Chondrocyte (in vitro differentiated cells): Measurements from ENCODE around the gene SIL1. TPM values are rescaled to one million over a fixed set of nuclear protein-coding genes. Genes with fewer than 3 reads are reported as not detected.
A peak's percentile ranks its signal among the peaks of the same experiment; 100 is the strongest.

Experiments
- DNase-seq: peaks from one replicate; pipeline ENCODE4 v3.0.0; 2021; ENCODE audit warnings: mixed read lengths, low spot score
- H3K27ac Mint-ChIP-seq: one replicate; pipeline ENCODE4 v1.8.0; 2021; ENCODE audit warnings: mild to moderate bottlenecking, moderate library complexity, mixed read lengths; ENCODE audit not compliant: unreplicated experiment
- H3K27me3 Mint-ChIP-seq: 2 replicates; pipeline ENCODE4 v1.8.0; 2021; ENCODE audit warnings: low read depth, mixed read lengths
- H3K36me3 Mint-ChIP-seq: 2 replicates; pipeline ENCODE4 v1.8.0; 2021; ENCODE audit warnings: low read depth, mixed read lengths
- H3K4me1 Mint-ChIP-seq: 2 replicates; pipeline ENCODE4 v1.8.0; 2021; ENCODE audit warnings: low read depth, mild to moderate bottlenecking, mixed read lengths
- H3K4me3 Mint-ChIP-seq: one replicate; pipeline ENCODE4 v1.8.0; 2021; ENCODE audit warnings: mild to moderate bottlenecking, moderate library complexity, mixed read lengths; ENCODE audit not compliant: unreplicated experiment
- H3K9me3 Mint-ChIP-seq: 2 replicates; pipeline ENCODE4 v1.8.0; 2021; ENCODE audit warnings: low read depth, mixed read lengths
- CTCF ChIP-seq: fragments of 200-600 bp; sonication (generic); IDR thresholded peaks from 2 replicates; pipeline ENCODE4 v1.5.0; 2021; ENCODE audit warnings: antibody characterized with exemption, mild to moderate bottlenecking, moderate library complexity
- total RNA-seq: library from RNA; stranded (reverse); gene quantifications from 3 replicates; pipeline ENCODE4 v1.2.1, GENCODE V29; 2021

SIL1 gene
- total RNA-seq, 1 donor from 2014 or later, result 71.1 TPM

GRCh38 chr5:139092741-139093343 is 105.3 kb downstream of the SIL1 start:
- no peak for DNase-seq
- H3K4me3 Mint-ChIP-seq, result no peak overlapping the region
- H3K27me3 Mint-ChIP-seq, result no peaks in the 10 kb centered on the region
- H3K4me1 Mint-ChIP-seq, result peaks cover 9% of the 10 kb centered on the region
- peaks cover 3% of the 10 kb centered on the region for H3K36me3 Mint-ChIP-seq
- no peak overlapping the region for H3K27ac Mint-ChIP-seq
- H3K9me3 Mint-ChIP-seq, result no peaks in the 10 kb centered on the region
- TF ChIP-seq CTCF, result no peak

GRCh38 chr5:139091439-139092156 is 106.6 kb downstream of the SIL1 start:
- no peaks in the 10 kb centered on the region for H3K9me3 Mint-ChIP-seq
- H3K4me1 Mint-ChIP-seq, result peaks cover 10% of the 10 kb centered on the region
- peak; percentile 62 for TF ChIP-seq CTCF
- peaks cover 3% of the 10 kb centered on the region for H3K36me3 Mint-ChIP-seq
- H3K4me3 Mint-ChIP-seq, result no peak overlapping the region
- H3K27ac Mint-ChIP-seq, result no peak overlapping the region
- H3K27me3 Mint-ChIP-seq, result no peaks in the 10 kb centered on the region
- no peak for DNase-seq

- Mint-ChIP-seq H3K4me1 (peaks cover 10% of the 10 kb centered on the region), H3K9me3 (no peaks in the 10 kb centered on the region), H3K27me3 (no peaks in the 10 kb centered on the region), H3K36me3 (peaks cover 5% of the 10 kb centered on the region), H3K4me3 (no peak overlapping the region), H3K27ac (no peak overlapping the region)
- no peak for TF ChIP-seq CTCF
- DNase-seq, result no peak
These were observed 107.6 kb downstream of the SIL1 start for GRCh38 chr5:139090581-139090980.

GRCh38 chr5:139088024-139088423 is 110.1 kb downstream of the SIL1 start:
- H3K4me3 Mint-ChIP-seq, result no peak overlapping the region
- no peak for DNase-seq
- TF ChIP-seq CTCF, result no peak
- no peaks in the 10 kb centered on the region for H3K9me3 Mint-ChIP-seq
- H3K36me3 Mint-ChIP-seq, result peaks cover 12% of the 10 kb centered on the region
- no peaks in the 10 kb centered on the region for H3K27me3 Mint-ChIP-seq
- H3K27ac Mint-ChIP-seq, result peak overlapping the region; percentile 27
- H3K4me1 Mint-ChIP-seq, result peaks cover 10% of the 10 kb centered on the region

- no peaks in the 10 kb centered on the region for H3K9me3 Mint-ChIP-seq
- no peaks in the 10 kb centered on the region for H3K27me3 Mint-ChIP-seq
- no peak for TF ChIP-seq CTCF
- no peak overlapping the region for H3K27ac Mint-ChIP-seq
- no peak overlapping the region for H3K4me3 Mint-ChIP-seq
- peaks cover 11% of the 10 kb centered on the region for H3K36me3 Mint-ChIP-seq
- no peak for DNase-seq
- H3K4me1 Mint-ChIP-seq, result peaks cover 11% of the 10 kb centered on the region
These were observed 115.2 kb downstream of the SIL1 start for GRCh38 chr5:139082813-139083498.
